ENCODE data around the gene HCFC1.

Gene HCFC1

GRCh38 chrX:153993978-153994377 is 22.4 kb upstream of the HCFC1 start:
- TF ChIP-seq CTCF (IDR thresholded peaks at IDR 0.05; ENCODE audit: low read depth, low read length, missing control alignments), result no peak
- no peak overlapping the region for H3K4me3 ChIP-seq (replicated peaks; ENCODE audit: low read depth, low read length)
- no peak for DNase-seq (ENCODE audit: extremely low read depth, low read depth)

- DNase-seq (ENCODE audit: extremely low read depth, low read depth), result no peak
- no peak overlapping the region for H3K4me3 ChIP-seq (replicated peaks; ENCODE audit: low read depth, low read length)
- TF ChIP-seq CTCF (IDR thresholded peaks at IDR 0.05; ENCODE audit: low read depth, low read length, missing control alignments), result no peak
Observed at GRCh38 chrX:153993079-153993478, 21.5 kb upstream of the HCFC1 start.

- no peak for TF ChIP-seq CTCF (IDR thresholded peaks at IDR 0.05; ENCODE audit: low read depth, low read length, missing control alignments)
- no peak for DNase-seq (ENCODE audit: extremely low read depth, low read depth)
Observed at GRCh38 chrX:153992180-153992579, 20.6 kb upstream of the HCFC1 start.

GRCh38 chrX:153991013-153991580 is 19.5 kb upstream of the HCFC1 start:
- no peak overlapping the region for H3K4me3 ChIP-seq (replicated peaks; ENCODE audit: low read depth, low read length)
- no peak for TF ChIP-seq CTCF (IDR thresholded peaks at IDR 0.05; ENCODE audit: low read depth, low read length, missing control alignments)
- no peak for DNase-seq (ENCODE audit: extremely low read depth, low read depth)

More at GRCh38 chrX:153992180-153992579, 20.6 kb upstream of the HCFC1 start:
- no peak overlapping the region for H3K4me3 ChIP-seq (replicated peaks; ENCODE audit: low read depth, low read length)

GRCh38 chrX:153989973-153990655 is 18.5 kb upstream of the HCFC1 start:
- DNase-seq (ENCODE audit: extremely low read depth, low read depth), result no peak
- no peak overlapping the region for H3K4me3 ChIP-seq (replicated peaks; ENCODE audit: low read depth, low read length)
- TF ChIP-seq CTCF (IDR thresholded peaks at IDR 0.05; ENCODE audit: low read depth, low read length, missing control alignments), result no peak

- no peak overlapping the region for H3K4me3 ChIP-seq (replicated peaks; ENCODE audit: low read depth, low read length)
- TF ChIP-seq CTCF (IDR thresholded peaks at IDR 0.05; ENCODE audit: low read depth, low read length, missing control alignments), result no peak
- DNase-seq (ENCODE audit: extremely low read depth, low read depth), result no peak
Observed at GRCh38 chrX:153988493-153988892, 16.9 kb upstream of the HCFC1 start.
